ENCODE data around the gene LGALS14.

DNA sequence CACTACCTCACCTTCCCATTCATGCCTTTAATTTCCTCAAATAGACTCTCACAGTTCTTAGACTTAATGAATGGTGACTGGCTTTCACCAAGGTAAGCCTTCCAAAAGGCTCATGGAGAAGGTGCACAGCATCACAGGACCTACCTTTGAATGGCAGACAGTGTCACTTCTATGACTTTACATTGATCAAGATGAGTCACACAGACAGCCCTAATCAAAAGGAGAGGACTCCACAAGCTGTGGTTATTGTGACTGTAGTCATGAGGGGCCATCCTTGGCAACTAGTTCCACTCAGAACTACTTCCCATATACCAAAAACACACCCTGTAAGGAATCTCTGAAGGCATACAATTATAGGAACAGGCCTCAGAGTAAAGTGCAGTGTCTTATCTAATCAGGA is 42.7 kb upstream of the LGALS14 start:
- TF ChIP-seq, protein P1, sequence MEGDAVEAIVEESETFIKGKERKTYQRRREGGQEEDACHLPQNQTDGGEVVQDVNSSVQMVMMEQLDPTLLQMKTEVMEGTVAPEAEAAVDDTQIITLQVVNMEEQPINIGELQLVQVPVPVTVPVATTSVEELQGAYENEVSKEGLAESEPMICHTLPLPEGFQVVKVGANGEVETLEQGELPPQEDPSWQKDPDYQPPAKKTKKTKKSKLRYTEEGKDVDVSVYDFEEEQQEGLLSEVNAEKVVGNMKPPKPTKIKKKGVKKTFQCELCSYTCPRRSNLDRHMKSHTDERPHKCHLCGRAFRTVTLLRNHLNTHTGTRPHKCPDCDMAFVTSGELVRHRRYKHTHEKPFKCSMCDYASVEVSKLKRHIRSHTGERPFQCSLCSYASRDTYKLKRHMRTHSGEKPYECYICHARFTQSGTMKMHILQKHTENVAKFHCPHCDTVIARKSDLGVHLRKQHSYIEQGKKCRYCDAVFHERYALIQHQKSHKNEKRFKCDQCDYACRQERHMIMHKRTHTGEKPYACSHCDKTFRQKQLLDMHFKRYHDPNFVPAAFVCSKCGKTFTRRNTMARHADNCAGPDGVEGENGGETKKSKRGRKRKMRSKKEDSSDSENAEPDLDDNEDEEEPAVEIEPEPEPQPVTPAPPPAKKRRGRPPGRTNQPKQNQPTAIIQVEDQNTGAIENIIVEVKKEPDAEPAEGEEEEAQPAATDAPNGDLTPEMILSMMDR (IDR thresholded peaks at IDR 0.05), result no peak
- no peak for TF ChIP-seq POLR2A (IDR thresholded peaks at IDR 0.05)
